Neural cell (in vitro differentiated cells): Measurements from ENCODE around the gene PSMG4.

Experiments used
- CTCF ChIP-seq: fragments of 450-650 bp; IDR thresholded peaks from 2 replicates; pipeline ENCODE4 v1.5.1; 2014; ENCODE audit warnings: antibody characterized with exemption, mild to moderate bottlenecking, moderate library complexity; ENCODE audit not compliant: poor library complexity, severe bottlenecking
- EP300 ChIP-seq: fragments of 450-650 bp; conservative IDR thresholded peaks from 2 replicates; pipeline ENCODE4 v1.6.1; 2014; ENCODE audit warnings: antibody characterized with exemption, mild to moderate bottlenecking, moderate library complexity; ENCODE audit not compliant: poor library complexity, severe bottlenecking
- EZH2 ChIP-seq: fragments of 200-600, 300-800 bp; shearing (Covaris generic), sonication (generic); IDR thresholded peaks from 2 replicates; pipeline ENCODE4 v1.6.1; 2014; ENCODE audit warnings: antibody characterized with exemption, low read length, borderline replicate concordance, mild to moderate bottlenecking; ENCODE audit not compliant: insufficient read depth, poor library complexity, severe bottlenecking
- POLR2AphosphoS5 ChIP-seq: IDR thresholded peaks from 2 replicates; pipeline ENCODE4 v1.6.1; 2012
- RAD21 ChIP-seq: fragments of 450-650 bp; conservative IDR thresholded peaks from 2 replicates; pipeline ENCODE4 v1.6.1; 2014; ENCODE audit warnings: antibody characterized with exemption, mild to moderate bottlenecking, moderate library complexity
- SMC3 ChIP-seq: fragments of 450-650 bp; conservative IDR thresholded peaks from 2 replicates; pipeline ENCODE4 v1.6.1; 2014; ENCODE audit warnings: antibody characterized with exemption, mild to moderate bottlenecking, moderate library complexity; ENCODE audit not compliant: poor library complexity
- TF ChIP-seq, protein P1 (sequence below): IDR thresholded peaks from 2 replicates; pipeline ENCODE4 v1.6.1; 2012; ENCODE audit warnings: borderline replicate concordance

- no peak for TF ChIP-seq POLR2AphosphoS5
- TF ChIP-seq CTCF, result no peak
- no peak for TF ChIP-seq EP300
- no peak for TF ChIP-seq EZH2
- TF ChIP-seq, protein P1, sequence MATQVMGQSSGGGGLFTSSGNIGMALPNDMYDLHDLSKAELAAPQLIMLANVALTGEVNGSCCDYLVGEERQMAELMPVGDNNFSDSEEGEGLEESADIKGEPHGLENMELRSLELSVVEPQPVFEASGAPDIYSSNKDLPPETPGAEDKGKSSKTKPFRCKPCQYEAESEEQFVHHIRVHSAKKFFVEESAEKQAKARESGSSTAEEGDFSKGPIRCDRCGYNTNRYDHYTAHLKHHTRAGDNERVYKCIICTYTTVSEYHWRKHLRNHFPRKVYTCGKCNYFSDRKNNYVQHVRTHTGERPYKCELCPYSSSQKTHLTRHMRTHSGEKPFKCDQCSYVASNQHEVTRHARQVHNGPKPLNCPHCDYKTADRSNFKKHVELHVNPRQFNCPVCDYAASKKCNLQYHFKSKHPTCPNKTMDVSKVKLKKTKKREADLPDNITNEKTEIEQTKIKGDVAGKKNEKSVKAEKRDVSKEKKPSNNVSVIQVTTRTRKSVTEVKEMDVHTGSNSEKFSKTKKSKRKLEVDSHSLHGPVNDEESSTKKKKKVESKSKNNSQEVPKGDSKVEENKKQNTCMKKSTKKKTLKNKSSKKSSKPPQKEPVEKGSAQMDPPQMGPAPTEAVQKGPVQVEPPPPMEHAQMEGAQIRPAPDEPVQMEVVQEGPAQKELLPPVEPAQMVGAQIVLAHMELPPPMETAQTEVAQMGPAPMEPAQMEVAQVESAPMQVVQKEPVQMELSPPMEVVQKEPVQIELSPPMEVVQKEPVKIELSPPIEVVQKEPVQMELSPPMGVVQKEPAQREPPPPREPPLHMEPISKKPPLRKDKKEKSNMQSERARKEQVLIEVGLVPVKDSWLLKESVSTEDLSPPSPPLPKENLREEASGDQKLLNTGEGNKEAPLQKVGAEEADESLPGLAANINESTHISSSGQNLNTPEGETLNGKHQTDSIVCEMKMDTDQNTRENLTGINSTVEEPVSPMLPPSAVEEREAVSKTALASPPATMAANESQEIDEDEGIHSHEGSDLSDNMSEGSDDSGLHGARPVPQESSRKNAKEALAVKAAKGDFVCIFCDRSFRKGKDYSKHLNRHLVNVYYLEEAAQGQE, result no peak
- TF ChIP-seq SMC3, result no peak
- TF ChIP-seq RAD21, result no peak
Observed at GRCh38 chr6:3297006-3297405, 38.3 kb downstream of the PSMG4 start.
